ENCODE data around the gene PIM3. TPM values are rescaled to one million over a fixed set of nuclear protein-coding genes. Genes with fewer than 3 reads are reported as not detected.

Gene PIM3
- polyA plus RNA-seq (ENCODE audit: low read depth in 6 of 6): 10 to 100 TPM; 46.7 to 60.7 (median 55.0) TPM

GRCh38 chr22:49960159-49961004 lies at the start of gene PIM3:
TSS of gene PIM3 (plus strand) at chr22:49960772. CDS start at chr22:49960948, 176 bp downstream.
- Mint-ChIP-seq H3K4me3 (peak within 1 kb of the TSS; percentile 86 to 97 (median 91)), H3K27ac (peak within 1 kb of the TSS; percentile 96 to 99 (median 98)), H3K27me3 (peaks cover 0 to 4% (median 0%) of the 10 kb centered on the region in 3 donors), H3K9me3 (no peaks in the 10 kb centered on the region), H3K4me1 (peaks cover 26 to 38% (median 27%) of the 10 kb centered on the region in 3 donors), H3K36me3 (no peaks in the 10 kb centered on the region)
- peak; percentile 92 for DNase-seq
- ATAC-seq (ENCODE audit: low read depth in 2 of 2): peak; percentile 66 to 73

- H3K4me3 Mint-ChIP-seq: no peak overlapping the region
- no peaks in the 10 kb centered on the region for H3K9me3 Mint-ChIP-seq
- DNase-seq (no peak), ATAC-seq (ENCODE audit: low read depth in 2 of 2) (no peak)
- H3K27me3 Mint-ChIP-seq: no peaks in the 10 kb centered on the region
- peaks cover 7 to 17% (median 11%) of the 10 kb centered on the region in 3 donors for H3K4me1 Mint-ChIP-seq
- peak overlapping the region in 1 of 6 donors; percentile 86 for H3K27ac Mint-ChIP-seq
- H3K36me3 Mint-ChIP-seq: peaks cover 6 to 9% of the 10 kb centered on the region in 2 donors
Observed at GRCh38 chr22:49911881-49912625, 48.5 kb upstream of the PIM3 start.

DNA sequence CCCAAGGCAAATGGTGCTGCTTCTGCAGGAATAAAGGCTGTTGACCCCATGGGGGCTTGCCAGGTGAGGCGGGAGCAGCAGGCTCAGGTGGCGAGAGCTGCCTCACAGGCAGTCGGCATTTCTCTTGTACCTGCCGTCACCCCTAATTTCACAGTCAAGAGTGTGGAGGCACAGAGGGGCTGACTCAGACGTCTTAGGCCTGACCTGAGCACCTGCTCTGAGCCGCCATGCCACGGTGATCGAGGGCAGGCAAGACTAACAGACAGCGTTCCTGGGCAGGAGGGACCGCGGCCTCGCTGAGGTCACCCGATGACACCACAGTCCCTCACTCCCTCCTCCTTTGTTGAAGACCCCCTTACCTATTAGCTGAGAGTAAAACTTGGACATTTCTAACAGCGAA lies 47.5 kb upstream of the PIM3 start:
- no peak overlapping the region for H3K4me3 Mint-ChIP-seq
- peak overlapping the region in 1 of 6 donors; percentile 49 for H3K27ac Mint-ChIP-seq
- ATAC-seq (ENCODE audit: low read depth in 2 of 2): no peak
- no peak for DNase-seq
- H3K4me1 Mint-ChIP-seq: peaks cover 4 to 17% (median 9%) of the 10 kb centered on the region in 3 donors
- no peaks in the 10 kb centered on the region for H3K9me3 Mint-ChIP-seq
- H3K27me3 Mint-ChIP-seq: no peaks in the 10 kb centered on the region
- no peaks in the 10 kb centered on the region for H3K36me3 Mint-ChIP-seq

DNA sequence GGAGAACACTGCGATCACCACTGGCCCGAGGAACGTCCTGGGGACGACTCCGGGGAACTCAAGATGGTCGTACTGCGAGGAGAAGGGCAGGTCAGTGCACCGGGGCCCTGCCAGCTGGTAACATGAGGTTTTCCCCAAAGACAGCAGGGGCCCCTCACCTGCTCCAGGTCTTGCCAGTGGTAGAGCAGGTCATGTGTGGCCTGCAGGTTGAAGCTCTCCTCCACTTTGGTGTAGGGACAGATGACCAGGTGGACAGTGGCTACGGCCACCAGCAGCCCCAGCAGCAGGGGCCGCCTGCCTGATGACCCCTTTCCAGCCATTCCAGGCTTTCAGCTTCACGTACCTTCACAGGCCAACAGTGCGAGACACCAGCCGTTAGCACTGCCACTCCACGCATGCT lies 47.1 kb upstream of the PIM3 start:
- Mint-ChIP-seq H3K4me1 (peaks cover 4 to 17% (median 9%) of the 10 kb centered on the region in 3 donors), H3K27ac (no peak overlapping the region), H3K9me3 (no peaks in the 10 kb centered on the region), H3K36me3 (no peaks in the 10 kb centered on the region), H3K4me3 (peak overlapping the region in 1 of 8 donors; percentile 41), H3K27me3 (no peaks in the 10 kb centered on the region)
- no peak for ATAC-seq (ENCODE audit: low read depth in 2 of 2)
- no peak for DNase-seq

GRCh38 chr22:49914256-49914655 lies 46.3 kb upstream of the PIM3 start:
- Mint-ChIP-seq H3K4me1 (peaks cover 4 to 17% (median 9%) of the 10 kb centered on the region in 3 donors), H3K9me3 (no peaks in the 10 kb centered on the region), H3K36me3 (no peaks in the 10 kb centered on the region), H3K27me3 (no peaks in the 10 kb centered on the region), H3K27ac (no peak overlapping the region), H3K4me3 (peak overlapping the region in 1 of 8 donors; percentile 41)
- DNase-seq: no peak
- ATAC-seq (ENCODE audit: low read depth in 2 of 2): no peak

GRCh38 chr22:49915610-49916009 lies 45.0 kb upstream of the PIM3 start:
- peak overlapping the region in 1 of 6 donors; percentile 24 for H3K27ac Mint-ChIP-seq
- peaks cover 4 to 26% (median 9%) of the 10 kb centered on the region in 3 donors for H3K4me1 Mint-ChIP-seq
- DNase-seq: no peak
- H3K36me3 Mint-ChIP-seq: no peaks in the 10 kb centered on the region
- no peak for ATAC-seq (ENCODE audit: low read depth in 2 of 2)
- peak overlapping the region in 2 of 8 donors; percentile 41 to 90 for H3K4me3 Mint-ChIP-seq
- no peaks in the 10 kb centered on the region for H3K27me3 Mint-ChIP-seq
- no peaks in the 10 kb centered on the region for H3K9me3 Mint-ChIP-seq

DNA sequence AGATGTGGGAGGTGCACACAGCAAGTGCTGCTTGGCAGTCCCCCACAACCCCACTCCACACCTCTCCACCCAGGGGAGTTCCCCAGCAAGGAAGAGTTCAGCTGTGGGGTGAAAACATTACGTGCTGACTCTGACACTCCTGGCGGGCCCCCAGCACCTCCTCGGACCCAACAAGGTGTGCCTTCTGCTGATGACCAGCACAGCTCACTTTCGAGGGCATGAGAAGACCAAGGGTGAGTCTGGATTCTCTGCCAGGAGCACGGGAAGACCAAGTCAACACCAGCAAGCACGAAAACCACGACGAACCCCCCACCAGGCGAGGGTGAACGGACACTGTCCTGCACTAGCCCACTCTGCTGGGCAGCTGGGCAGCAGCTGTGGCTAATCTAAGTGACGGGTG lies 43.7 kb upstream of the PIM3 start:
- no peaks in the 10 kb centered on the region for H3K9me3 Mint-ChIP-seq
- no peaks in the 10 kb centered on the region for H3K27me3 Mint-ChIP-seq
- H3K27ac Mint-ChIP-seq: peak overlapping the region in 2 of 6 donors; percentile 69 to 92
- no peak for DNase-seq
- peaks cover 4 to 27% (median 9%) of the 10 kb centered on the region in 3 donors for H3K4me1 Mint-ChIP-seq
- H3K36me3 Mint-ChIP-seq: no peaks in the 10 kb centered on the region
- peak overlapping the region; percentile 58 to 94 (median 90) for H3K4me3 Mint-ChIP-seq
- ATAC-seq (ENCODE audit: low read depth in 2 of 2): no peak

DNA sequence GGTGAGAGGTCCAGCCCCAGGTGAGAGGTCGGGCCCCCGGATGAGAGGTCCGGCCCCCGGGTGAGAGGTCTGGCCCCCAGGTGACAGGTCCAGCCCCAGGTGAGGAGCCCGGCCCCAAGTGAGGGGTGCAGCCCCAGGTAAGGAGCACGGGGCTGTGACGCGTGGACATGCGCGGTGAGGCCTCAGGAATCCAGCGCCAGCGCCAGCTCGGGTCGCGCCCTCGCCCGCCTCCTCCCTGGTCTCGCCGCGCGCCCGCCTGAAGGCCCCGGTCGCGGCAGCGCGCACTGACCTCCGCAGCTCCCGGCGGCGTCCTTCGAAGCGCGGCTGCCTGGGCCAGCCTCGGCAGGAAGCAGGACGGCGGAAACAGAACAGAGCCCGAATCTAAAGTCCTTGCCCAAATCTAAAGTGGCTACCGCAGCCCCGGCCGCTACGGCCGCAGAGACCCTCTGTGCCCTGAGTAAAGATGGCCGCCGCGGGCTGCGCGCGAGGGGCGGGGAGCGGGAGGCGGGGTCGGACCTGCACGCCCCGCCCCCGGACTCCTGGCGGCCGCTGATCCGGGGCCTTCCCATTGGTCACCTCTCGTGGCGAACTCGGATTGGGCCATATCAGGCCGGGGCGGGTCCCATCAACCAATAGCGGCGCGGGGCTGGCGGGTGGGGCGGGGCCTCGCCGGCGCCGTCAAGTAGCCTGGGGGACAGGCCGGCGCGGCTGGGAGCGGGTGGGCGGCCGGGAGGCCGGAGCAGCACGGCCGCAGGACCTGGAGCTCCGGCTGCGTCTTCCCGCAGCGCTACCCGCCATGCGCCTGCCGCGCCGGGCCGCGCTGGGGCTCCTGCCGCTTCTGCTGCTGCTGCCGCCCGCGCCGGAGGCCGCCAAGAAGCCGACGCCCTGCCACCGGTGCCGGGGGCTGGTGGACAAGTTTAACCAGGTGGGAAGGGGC lies 42.3 kb upstream of the PIM3 start, which contains the start of the genes ALG12 and CRELD2:
TSS of gene ALG12 (minus strand) at position 465 of the 937 bp plus-strand sequence. CDS start 4,673 bp downstream, outside the sequence.
TSS of gene CRELD2 (plus strand) at position 661 of the 937 bp plus-strand sequence. CDS start at position 797, 136 bp downstream.
- Mint-ChIP-seq H3K27me3 (no peaks in the 10 kb centered on the region), H3K4me1 (peaks cover 0 to 31% (median 9%) of the 10 kb centered on the region in 3 donors), H3K27ac (peak within 1 kb of the TSS; percentile 26 to 94 (median 86)), H3K4me3 (peak within 1 kb of the TSS; percentile 78 to 94 (median 90)), H3K36me3 (no peaks in the 10 kb centered on the region), H3K9me3 (no peaks in the 10 kb centered on the region)
- peak; percentile 95 to 96 for ATAC-seq (ENCODE audit: low read depth in 2 of 2)
- DNase-seq: peak; percentile 96

GRCh38 chr22:49918911-49919881 lies 41.4 kb upstream of the PIM3 start:
- Mint-ChIP-seq H3K27me3 (no peaks in the 10 kb centered on the region), H3K4me3 (peak overlapping the region; percentile 71 to 87 (median 79)), H3K36me3 (no peaks in the 10 kb centered on the region), H3K9me3 (no peaks in the 10 kb centered on the region), H3K4me1 (peaks cover 0 to 37% (median 9%) of the 10 kb centered on the region in 3 donors), H3K27ac (peak overlapping the region in 5 of 6 donors; percentile 26 to 88 (median 58))
- DNase-seq (no peak), ATAC-seq (ENCODE audit: low read depth in 2 of 2) (no peak)

DNA sequence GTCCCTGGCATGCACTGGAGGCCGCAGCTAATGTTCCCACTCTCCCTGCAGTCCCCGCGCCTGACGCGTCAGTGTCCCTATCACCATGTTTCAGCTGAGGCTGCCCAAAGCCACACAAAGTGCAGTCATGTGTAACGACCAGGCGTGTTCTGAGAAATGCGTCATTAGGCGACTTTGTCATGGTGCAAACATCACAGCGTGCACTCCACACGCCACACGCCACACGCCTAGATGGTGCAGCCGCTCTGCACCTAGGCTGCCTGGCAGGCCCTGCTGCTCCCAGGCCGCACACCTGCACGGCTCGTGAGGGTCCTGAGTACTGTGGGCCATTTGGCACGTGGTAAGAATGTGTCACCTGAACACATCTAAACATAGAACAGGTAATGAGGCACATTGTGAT lies 39.7 kb upstream of the PIM3 start:
- peak overlapping the region in 6 of 8 donors; percentile 32 to 85 (median 69) for H3K4me3 Mint-ChIP-seq
- H3K4me1 Mint-ChIP-seq: peaks cover 10 to 48% (median 18%) of the 10 kb centered on the region in 3 donors
- H3K36me3 Mint-ChIP-seq: no peaks in the 10 kb centered on the region
- H3K9me3 Mint-ChIP-seq: peaks cover 0 to 2% (median 0%) of the 10 kb centered on the region in 7 donors
- no peak for DNase-seq
- H3K27me3 Mint-ChIP-seq: no peaks in the 10 kb centered on the region
- H3K27ac Mint-ChIP-seq: peak overlapping the region in 2 of 6 donors; percentile 29 to 62
- ATAC-seq (ENCODE audit: low read depth in 2 of 2): no peak

GRCh38 chr22:49921508-49922278 lies 38.9 kb upstream of the PIM3 start:
- peaks cover 0 to 2% (median 0%) of the 10 kb centered on the region in 7 donors for H3K9me3 Mint-ChIP-seq
- DNase-seq (no peak), ATAC-seq (ENCODE audit: low read depth in 2 of 2) (no peak)
- H3K36me3 Mint-ChIP-seq: no peaks in the 10 kb centered on the region
- peaks cover 15 to 50% (median 24%) of the 10 kb centered on the region in 3 donors for H3K4me1 Mint-ChIP-seq
- H3K4me3 Mint-ChIP-seq: peak overlapping the region in 4 of 8 donors; percentile 16 to 77 (median 44)
- H3K27ac Mint-ChIP-seq: peak overlapping the region in 2 of 6 donors; percentile 20 to 26
- no peaks in the 10 kb centered on the region for H3K27me3 Mint-ChIP-seq

All from naive B cell (primary cell).